ENCODE results near the gene TMC1.
"Not testable (repeated sequence)": the region's sequence is repeated elsewhere in the genome, so short reads cannot be mapped to it uniquely, and the experiment has no call there.

Gene TMC1

DNA sequence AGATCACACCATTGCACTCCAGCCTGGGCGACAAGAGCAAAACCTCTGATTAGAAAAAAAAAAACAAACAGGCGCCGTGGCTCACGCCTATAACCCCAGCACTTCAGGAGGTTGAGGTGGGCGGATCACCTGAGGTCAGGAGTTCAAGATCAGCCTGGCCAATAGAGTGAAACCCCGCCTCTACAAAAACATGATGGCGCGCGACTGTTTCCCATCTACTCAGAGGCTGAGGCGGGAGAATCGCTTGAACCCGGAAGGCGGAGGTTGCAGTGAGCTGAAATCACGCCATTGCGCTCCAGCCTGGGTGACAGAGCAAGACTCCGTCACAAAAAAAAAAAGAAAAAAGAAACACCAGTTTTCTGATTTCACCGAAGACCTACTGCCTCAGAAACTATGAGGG, at the start of gene TMC1:
TMC1 (plus strand) TSS at position 193 of the 400 bp plus-strand sequence. CDS start 127,041 bp downstream, outside the sequence.
- not testable (repeated sequence) for H3K4me1 ChIP-seq; H3K9me3 ChIP-seq (ENCODE audit: control insufficient read depth, low read length); H3K27me3 ChIP-seq (ENCODE audit: control insufficient read depth, insufficient read depth, low read length); H3K27ac ChIP-seq; H3K9ac ChIP-seq; H3K79me2 ChIP-seq; H3K36me3 ChIP-seq (ENCODE audit: control insufficient read depth, insufficient read depth, low read length); H2AFZ ChIP-seq; H3K4me2 ChIP-seq (ENCODE audit: low read length); H3K4me3 ChIP-seq (ENCODE audit: low read depth, low read length)

- no peak overlapping the region for H3K4me3 ChIP-seq (ENCODE audit: low read depth, low read length)
- H3K9ac ChIP-seq: no peak overlapping the region
- no peak overlapping the region for H3K27ac ChIP-seq
- H3K79me2 ChIP-seq: no peaks in the 10 kb centered on the region
- H2AFZ ChIP-seq: no peak overlapping the region
- no peaks in the 10 kb centered on the region for H3K9me3 ChIP-seq (ENCODE audit: control insufficient read depth, low read length)
- no peak for TF ChIP-seq CTCF (IDR thresholded peaks at IDR 0.05)
- H3K4me1 ChIP-seq: no peaks in the 10 kb centered on the region
- H3K27me3 ChIP-seq (ENCODE audit: control insufficient read depth, insufficient read depth, low read length): no peaks in the 10 kb centered on the region
- no peak overlapping the region for H3K4me2 ChIP-seq (ENCODE audit: low read length)
- H3K36me3 ChIP-seq (ENCODE audit: control insufficient read depth, insufficient read depth, low read length): no peaks in the 10 kb centered on the region
These were observed 47.7 kb upstream of the TMC1 start for GRCh38 chr9:72473474-72474261.

GRCh38 chr9:72474676-72475075, 46.7 kb upstream of the TMC1 start:
- no peak overlapping the region for H3K4me3 ChIP-seq (ENCODE audit: low read depth, low read length)
- no peaks in the 10 kb centered on the region for H3K9me3 ChIP-seq (ENCODE audit: control insufficient read depth, low read length)
- no peak overlapping the region for H3K4me2 ChIP-seq (ENCODE audit: low read length)
- no peak for TF ChIP-seq CTCF (IDR thresholded peaks at IDR 0.05)
- no peak overlapping the region for H3K9ac ChIP-seq
- H3K27ac ChIP-seq: no peak overlapping the region
- no peaks in the 10 kb centered on the region for H3K79me2 ChIP-seq
- H3K27me3 ChIP-seq (ENCODE audit: control insufficient read depth, insufficient read depth, low read length): no peaks in the 10 kb centered on the region
- no peaks in the 10 kb centered on the region for H3K4me1 ChIP-seq
- no peak overlapping the region for H2AFZ ChIP-seq
- no peaks in the 10 kb centered on the region for H3K36me3 ChIP-seq (ENCODE audit: control insufficient read depth, insufficient read depth, low read length)

- no peaks in the 10 kb centered on the region for H3K9me3 ChIP-seq (ENCODE audit: control insufficient read depth, low read length)
- no peak overlapping the region for H3K27ac ChIP-seq
These were observed 45.3 kb upstream of the TMC1 start for GRCh38 chr9:72476100-72476499.

More at GRCh38 chr9:72476100-72476499, 45.3 kb upstream of the TMC1 start:
- Histone ChIP-seq H3K4me2 (ENCODE audit: low read length) (no peak overlapping the region), H3K36me3 (ENCODE audit: control insufficient read depth, insufficient read depth, low read length) (no peaks in the 10 kb centered on the region), H3K9ac (no peak overlapping the region), H3K79me2 (no peaks in the 10 kb centered on the region), H3K27me3 (ENCODE audit: control insufficient read depth, insufficient read depth, low read length) (no peaks in the 10 kb centered on the region), H3K4me3 (ENCODE audit: low read depth, low read length) (no peak overlapping the region), H2AFZ (no peak overlapping the region), H3K4me1 (no peaks in the 10 kb centered on the region)
- TF ChIP-seq CTCF (IDR thresholded peaks at IDR 0.05): no peak

Data from parathyroid adenoma (tissue), 2 donors.